SK-N-MC (cell line): ENCODE results near the gene TES.

Experiments
- EZH2 ChIP-seq: fragments of 200-600 bp; sonication (generic); IDR thresholded peaks from one replicate; pipeline ENCODE4 v1.6.1; 2017; ENCODE audit warnings: antibody characterized with exemption
- POLR2AphosphoS5 ChIP-seq: IDR thresholded peaks from 2 replicates; pipeline ENCODE4 v1.6.1; 2012; ENCODE audit warnings: mild to moderate bottlenecking, low read depth, low read length, borderline replicate concordance

DNA sequence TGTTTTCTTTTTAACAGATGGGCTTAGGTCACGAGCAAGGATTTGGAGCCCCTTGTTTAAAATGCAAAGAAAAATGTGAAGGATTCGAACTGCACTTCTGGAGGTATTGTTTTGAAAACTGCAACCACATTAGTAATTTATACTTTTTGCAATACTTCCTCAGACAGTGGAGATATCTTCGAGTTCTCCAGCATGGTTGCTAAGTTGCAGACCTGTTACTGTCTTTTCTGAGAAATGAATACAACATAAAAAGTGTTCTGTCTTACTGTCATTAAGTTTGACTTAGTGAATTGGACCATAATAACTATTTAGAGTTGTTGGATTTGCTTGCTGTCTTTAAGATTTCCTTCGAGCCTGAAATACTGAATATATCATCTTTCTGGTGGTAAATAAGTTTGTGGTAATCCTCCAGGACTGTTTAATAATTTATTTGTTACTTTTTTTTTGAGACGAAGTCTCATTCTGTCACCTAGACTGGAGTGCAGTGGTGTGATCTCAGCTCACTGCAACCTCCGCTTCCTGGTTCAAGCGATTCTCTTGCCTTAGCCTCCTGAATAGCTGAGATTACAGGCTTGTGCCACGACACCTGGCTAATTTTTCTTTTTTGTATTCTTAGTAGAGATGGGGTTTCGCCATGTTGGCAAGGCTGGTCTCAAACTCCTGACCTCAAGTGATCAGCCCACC, 24.3 kb downstream of the TES start:
- TF ChIP-seq POLR2AphosphoS5 (no peak), EZH2 (no peak)
